Left ventricle myocardium inferior (tissue), 1 donor: ENCODE data around the gene DAPK1. TPM values are rescaled to one million over a fixed set of nuclear protein-coding genes. Genes with fewer than 3 reads are reported as not detected.
"Not testable (repeated sequence)": the region's sequence is repeated elsewhere in the genome, so short reads cannot be mapped to it uniquely, and the experiment has no call there.

Source experiments
- DNase-seq: peaks from one replicate; pipeline ENCODE4 v3.0.0-alpha.2; 2020
- H3K27ac ChIP-seq: fragments of 200-600 bp; replicated peaks from 2 replicates; pipeline ENCODE4 v1.8.0; 2021
- H3K27me3 ChIP-seq: fragments of 200-600 bp; 2 replicates; pipeline ENCODE4 v1.8.0; 2021; ENCODE audit warnings: low read depth
- H3K36me3 ChIP-seq: fragments of 200-600 bp; 2 replicates; pipeline ENCODE4 v1.8.0; 2021
- H3K4me1 ChIP-seq: fragments of 200-600 bp; 2 replicates; pipeline ENCODE4 v1.8.0; 2021
- H3K4me3 ChIP-seq: fragments of 200-600 bp; 2 replicates; pipeline ENCODE4 v1.8.0; 2021; ENCODE audit warnings: mild to moderate bottlenecking, moderate library complexity
- H3K9me3 ChIP-seq: fragments of 200-600 bp; replicated peaks from 2 replicates; pipeline ENCODE4 v1.8.0; 2021
- intact Hi-C: fragments of 100-400 bp; cut with micrococcal nuclease; formaldehyde crosslinking; loops from one replicate; pipeline ENCODE4 v1.11.0; 2022
- total RNA-seq: library from RNA; stranded (reverse); fragmentation: NEBNext Ultra II Directional; extraction: Animal tissue kit (Norgen Biotek cat#: 25700); gene quantifications from one replicate; pipeline ENCODE4 v1.2.1, GENCODE V29; 2021
- TF ChIP-seq, protein P1 (sequence below): fragments of 200-600 bp; IDR thresholded peaks from 2 replicates; pipeline ENCODE4 v1.8.0; 2021; ENCODE audit warnings: antibody characterized with exemption, mild to moderate bottlenecking, borderline replicate concordance
- donor health status: DM: no; HTN: yes; CAD: no; lungs with severe emphysema.

The DAPK1 gene
- total RNA-seq, 1 donor from 2014 or later: 5.5 TPM

- TF ChIP-seq, protein P1, sequence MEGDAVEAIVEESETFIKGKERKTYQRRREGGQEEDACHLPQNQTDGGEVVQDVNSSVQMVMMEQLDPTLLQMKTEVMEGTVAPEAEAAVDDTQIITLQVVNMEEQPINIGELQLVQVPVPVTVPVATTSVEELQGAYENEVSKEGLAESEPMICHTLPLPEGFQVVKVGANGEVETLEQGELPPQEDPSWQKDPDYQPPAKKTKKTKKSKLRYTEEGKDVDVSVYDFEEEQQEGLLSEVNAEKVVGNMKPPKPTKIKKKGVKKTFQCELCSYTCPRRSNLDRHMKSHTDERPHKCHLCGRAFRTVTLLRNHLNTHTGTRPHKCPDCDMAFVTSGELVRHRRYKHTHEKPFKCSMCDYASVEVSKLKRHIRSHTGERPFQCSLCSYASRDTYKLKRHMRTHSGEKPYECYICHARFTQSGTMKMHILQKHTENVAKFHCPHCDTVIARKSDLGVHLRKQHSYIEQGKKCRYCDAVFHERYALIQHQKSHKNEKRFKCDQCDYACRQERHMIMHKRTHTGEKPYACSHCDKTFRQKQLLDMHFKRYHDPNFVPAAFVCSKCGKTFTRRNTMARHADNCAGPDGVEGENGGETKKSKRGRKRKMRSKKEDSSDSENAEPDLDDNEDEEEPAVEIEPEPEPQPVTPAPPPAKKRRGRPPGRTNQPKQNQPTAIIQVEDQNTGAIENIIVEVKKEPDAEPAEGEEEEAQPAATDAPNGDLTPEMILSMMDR: peak; percentile 32
- no peaks in the 10 kb centered on the region for H3K36me3 ChIP-seq
- no peaks in the 10 kb centered on the region for H3K9me3 ChIP-seq
- H3K27ac ChIP-seq: peak overlapping the region; percentile 53
- peaks cover 53% of the 10 kb centered on the region for H3K27me3 ChIP-seq
- intact Hi-C loops: no loop called here
- DNase-seq: peak; percentile 31
- peaks cover 21% of the 10 kb centered on the region for H3K4me1 ChIP-seq
- peak overlapping the region; percentile 78 for H3K4me3 ChIP-seq
Observed at GRCh38 chr9:87498046-87498810, 561 bp downstream of the DAPK1 start.

- peak overlapping the region; percentile 53 for H3K27ac ChIP-seq
- DNase-seq: no peak
- intact Hi-C loops: no loop called here
- H3K4me3 ChIP-seq: peak overlapping the region; percentile 78
- H3K4me1 ChIP-seq: peaks cover 21% of the 10 kb centered on the region
- no peaks in the 10 kb centered on the region for H3K36me3 ChIP-seq
- TF ChIP-seq, protein P1: no peak
- H3K27me3 ChIP-seq: peaks cover 49% of the 10 kb centered on the region
- H3K9me3 ChIP-seq: no peaks in the 10 kb centered on the region
Observed at GRCh38 chr9:87498811-87499360, 1.2 kb downstream of the DAPK1 start.

DNA sequence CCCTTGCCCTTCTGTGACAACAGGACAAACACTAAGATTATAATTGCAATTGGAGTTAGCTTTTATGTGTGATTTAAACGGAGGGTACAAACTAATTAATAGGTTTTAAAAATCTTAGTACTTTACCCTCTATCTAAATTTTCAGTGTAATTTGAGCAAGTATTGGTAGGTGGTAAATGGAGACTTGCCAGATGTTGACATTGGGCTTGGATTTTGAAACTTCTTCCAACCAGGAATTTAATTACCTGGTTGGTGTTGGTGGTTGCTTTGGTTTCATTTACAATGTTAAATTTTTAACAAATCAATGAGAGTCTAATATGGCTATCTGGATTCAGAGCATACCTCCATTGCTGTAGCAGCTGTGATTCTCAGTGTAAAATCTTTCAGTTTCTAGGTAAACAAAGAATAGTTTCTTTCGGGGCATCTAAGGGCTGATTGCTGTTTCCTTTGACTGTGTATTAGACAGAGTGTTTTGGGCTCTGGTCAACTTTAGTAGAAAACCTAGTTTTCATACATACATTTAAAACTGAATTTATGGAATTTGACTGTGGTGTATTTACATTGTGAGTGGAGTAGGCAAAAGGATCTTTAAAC lies 1.9 kb downstream of the DAPK1 start:
- peaks cover 21% of the 10 kb centered on the region for H3K4me1 ChIP-seq
- no peak overlapping the region for H3K27ac ChIP-seq
- H3K36me3 ChIP-seq: no peaks in the 10 kb centered on the region
- DNase-seq: no peak
- no peaks in the 10 kb centered on the region for H3K9me3 ChIP-seq
- intact Hi-C loops: no loop called here
- TF ChIP-seq, protein P1: no peak
- H3K4me3 ChIP-seq: peak overlapping the region; percentile 78
- H3K27me3 ChIP-seq: peaks cover 45% of the 10 kb centered on the region

DNA sequence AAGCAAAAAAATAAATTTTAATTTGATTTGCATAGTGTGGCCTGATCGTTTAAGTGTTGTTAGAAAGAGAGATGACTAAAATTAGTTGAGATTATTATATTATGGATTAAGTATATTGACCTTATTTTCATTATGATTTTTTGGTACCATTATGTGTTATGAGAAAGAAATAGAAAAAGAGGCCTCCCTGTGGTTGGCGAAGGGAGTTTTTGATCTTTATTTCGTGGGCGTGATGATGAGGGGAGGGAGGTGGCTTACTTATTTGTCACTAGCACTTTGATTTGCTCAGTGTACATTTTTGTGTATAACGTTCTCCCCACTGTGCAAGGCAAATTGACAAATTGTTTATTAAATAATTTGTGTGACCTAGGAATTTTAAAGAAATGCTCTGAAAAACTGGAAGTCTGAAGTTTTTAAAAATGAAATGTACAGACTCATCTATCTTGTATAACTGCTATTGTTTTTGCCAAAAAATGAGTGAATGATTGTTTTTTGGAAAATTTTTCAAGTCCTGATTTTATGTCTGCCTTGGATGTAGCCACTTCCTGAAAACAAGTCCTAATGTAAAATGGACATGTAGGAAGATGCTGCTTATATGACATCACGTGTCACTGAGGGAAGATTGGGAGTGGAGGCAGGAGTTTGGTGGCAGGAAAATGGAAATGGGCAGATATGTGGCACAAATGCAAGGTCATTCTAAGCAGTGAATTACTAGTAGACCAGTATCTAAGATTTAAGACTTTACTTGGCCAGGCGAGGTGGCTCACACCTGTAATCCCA lies 3.0 kb downstream of the DAPK1 start:
- H3K4me3 ChIP-seq: no peak overlapping the region
- TF ChIP-seq, protein P1: no peak
- H3K4me1 ChIP-seq: peaks cover 21% of the 10 kb centered on the region
- H3K27ac ChIP-seq: no peak overlapping the region
- H3K9me3 ChIP-seq: no peaks in the 10 kb centered on the region
- no peak for DNase-seq
- intact Hi-C loops: no loop called here
- peaks cover 36% of the 10 kb centered on the region for H3K27me3 ChIP-seq
- no peaks in the 10 kb centered on the region for H3K36me3 ChIP-seq

DNA sequence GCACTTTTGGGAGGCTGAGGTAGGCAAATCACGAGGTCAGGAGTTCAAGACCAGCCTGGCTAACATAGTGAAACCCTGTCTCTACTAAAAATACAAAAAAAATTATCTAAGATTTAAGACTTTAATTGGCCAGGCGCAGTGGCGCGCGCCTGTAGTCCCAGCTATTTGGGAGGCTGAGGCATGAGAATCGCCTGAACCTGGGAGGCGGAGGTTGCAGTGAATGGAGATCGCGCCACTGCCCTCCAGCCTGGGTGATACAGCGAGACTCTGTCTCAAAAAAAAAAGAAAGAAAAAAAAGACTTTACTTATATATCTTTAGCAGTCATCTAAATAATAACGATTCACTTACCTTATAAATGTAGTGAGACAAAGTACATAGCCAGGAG lies 3.6 kb downstream of the DAPK1 start:
- DNase-seq, H3K27ac ChIP-seq, H3K36me3 ChIP-seq, H3K4me3 ChIP-seq, intact Hi-C loops, H3K9me3 ChIP-seq: not testable (repeated sequence)
- Histone ChIP-seq H3K4me1 (peaks cover 21% of the 10 kb centered on the region), H3K27me3 (peaks cover 30% of the 10 kb centered on the region)
